ENCODE measurements around the gene CCDC187. TPM values are rescaled to one million over a fixed set of nuclear protein-coding genes. Genes with fewer than 3 reads are reported as not detected.
A peak's percentile ranks its signal among the peaks of the same experiment; 100 is the strongest.
"Not testable (repeated sequence)": the region's sequence is repeated elsewhere in the genome, so short reads cannot be mapped to it uniquely, and the experiment has no call there.

Gene CCDC187
- total RNA-seq, 1 donor from 2014 or later, result not detected

DNA sequence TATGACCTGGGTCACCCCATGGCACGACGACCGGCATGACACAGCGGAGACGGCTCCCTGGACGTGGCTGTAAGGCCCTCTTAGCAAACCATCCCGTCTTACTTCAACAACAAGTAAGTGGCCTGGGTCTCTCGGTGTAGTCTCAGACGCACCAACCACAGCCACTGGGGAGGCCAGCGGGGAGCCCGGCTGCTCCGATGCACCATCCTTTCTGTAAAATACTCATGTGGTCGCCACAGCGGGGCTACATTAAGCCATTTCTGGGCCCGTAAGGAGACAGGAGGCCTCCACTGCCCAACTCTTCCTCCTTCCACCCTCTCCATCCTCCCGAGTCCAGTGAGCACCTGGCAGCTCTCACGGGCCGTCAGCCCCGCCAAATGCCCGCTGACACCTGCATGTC is 63.0 kb downstream of the CCDC187 start:
- DNase-seq (ENCODE audit: low read depth in 2 of 2), result no peak

DNA sequence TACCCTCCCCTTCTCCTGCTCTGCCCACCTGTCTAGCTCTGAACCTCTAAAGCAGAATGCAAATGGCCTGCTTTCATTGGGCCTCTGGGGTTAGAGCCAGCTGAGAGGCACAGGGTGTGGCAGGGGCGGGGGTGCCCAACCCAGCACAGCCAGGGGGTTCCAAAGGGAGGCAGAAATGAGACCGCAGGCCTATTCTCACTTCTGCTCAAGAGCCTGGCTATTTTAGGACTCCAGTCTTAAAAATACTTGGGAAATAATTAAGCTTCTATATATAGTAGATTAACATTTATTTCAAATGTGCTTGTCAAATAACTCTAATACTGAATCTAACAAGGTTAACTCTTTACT is 63.9 kb downstream of the CCDC187 start:
- no peak for DNase-seq (ENCODE audit: low read depth in 2 of 2)

DNA sequence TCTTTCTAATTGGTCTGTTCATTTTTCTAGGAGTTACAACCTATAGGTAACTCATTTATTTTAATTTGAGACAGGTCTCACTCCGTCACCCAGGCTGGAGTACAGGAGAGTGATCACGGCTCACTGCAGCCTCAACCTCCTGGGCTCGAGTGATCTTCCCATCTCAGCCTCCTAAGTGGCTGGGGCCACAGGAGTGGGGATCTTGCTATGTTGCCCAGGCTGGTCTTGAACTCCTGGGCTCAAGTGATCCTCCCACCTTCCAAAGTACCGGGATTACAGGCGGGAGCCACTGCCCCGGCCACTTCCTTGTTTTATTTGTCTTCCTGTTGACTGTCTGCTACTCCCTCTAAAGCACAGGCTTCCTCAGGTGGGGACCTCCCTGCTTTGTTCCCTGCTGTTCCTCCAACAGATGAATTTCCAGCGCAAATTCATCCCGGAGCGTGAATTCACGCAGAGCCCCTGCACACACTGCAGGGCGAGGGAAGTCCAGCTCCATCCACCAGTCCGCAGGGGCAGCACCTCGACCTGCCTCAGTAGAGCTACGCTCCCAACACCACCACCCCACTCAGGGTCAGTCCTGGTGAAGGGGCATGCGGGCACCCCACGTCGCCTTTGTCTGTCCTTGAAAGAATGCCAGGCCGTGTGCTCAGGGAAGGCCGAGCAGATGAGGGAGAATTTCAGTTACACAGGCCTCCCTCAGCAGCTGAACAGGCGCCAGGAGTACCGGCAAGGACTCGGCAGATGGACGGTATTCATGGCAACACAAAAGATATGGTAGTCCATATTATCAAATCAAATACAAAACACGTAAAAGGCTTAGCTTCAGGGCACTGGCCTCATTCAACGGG is 64.5 kb downstream of the CCDC187 start:
- DNase-seq (ENCODE audit: low read depth in 2 of 2), result peak in 1 of 2 donors; percentile 10

DNA sequence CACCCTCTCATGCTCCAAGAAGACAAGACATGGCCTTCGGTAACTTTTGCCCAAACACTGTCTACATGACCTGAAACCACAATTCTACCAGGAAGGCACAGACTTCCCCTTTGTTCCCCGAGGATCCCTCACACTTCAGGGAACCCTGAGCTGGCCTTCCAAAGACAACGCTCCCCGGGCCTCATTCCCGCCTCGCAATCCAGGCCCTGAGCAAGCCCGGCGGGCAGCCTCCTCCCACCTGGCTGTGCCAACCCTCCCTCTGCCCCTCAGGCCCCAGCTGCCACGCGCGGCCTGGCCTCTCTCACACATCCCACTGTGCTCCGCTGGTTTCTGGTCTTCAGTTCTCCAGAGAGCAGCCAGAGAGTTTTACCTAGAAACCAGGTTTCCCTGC is 65.6 kb downstream of the CCDC187 start:
- no peak for DNase-seq (ENCODE audit: low read depth in 2 of 2)

DNA sequence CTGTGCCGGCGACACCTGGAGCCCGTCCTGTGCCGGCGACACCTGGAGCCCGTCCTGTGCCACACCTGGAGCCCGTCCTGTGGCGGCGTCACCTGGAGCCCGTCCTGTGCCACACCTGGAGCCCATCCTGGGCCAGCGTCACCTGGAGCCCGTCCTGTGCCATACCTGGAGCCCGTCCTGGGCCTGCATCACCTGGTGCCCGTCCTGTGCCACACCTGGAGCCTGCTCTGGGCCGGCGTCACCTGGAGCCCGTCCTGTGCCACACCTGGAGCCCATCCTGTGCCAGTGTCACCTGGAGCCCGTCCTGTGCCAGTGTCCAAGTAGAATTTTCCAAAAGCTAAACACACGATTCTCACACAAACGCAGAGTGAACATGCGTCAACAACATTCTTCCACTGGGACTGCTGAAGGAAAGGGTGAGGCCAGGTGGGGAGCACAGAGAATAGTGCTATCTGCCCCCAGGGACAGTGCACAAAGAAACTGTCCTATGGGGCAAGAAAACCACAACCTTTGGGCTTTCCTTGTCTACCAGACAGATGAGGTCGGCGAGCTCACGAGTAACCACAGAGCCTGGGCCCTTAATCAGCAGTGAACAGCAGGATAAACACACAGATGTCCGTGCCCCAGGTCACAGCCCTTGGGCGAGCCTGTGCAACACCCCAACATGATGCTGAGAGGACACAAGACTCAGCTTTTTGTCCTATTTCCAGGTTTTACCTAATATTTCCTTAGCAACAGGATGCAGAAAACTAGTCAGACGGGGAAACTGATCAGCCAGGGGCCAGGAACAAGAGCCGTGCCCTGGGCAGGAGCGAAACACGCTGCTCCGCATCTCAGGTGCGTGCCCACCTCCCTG is 66.2 kb downstream of the CCDC187 start:
- no peak for DNase-seq (ENCODE audit: low read depth in 2 of 2)

DNA sequence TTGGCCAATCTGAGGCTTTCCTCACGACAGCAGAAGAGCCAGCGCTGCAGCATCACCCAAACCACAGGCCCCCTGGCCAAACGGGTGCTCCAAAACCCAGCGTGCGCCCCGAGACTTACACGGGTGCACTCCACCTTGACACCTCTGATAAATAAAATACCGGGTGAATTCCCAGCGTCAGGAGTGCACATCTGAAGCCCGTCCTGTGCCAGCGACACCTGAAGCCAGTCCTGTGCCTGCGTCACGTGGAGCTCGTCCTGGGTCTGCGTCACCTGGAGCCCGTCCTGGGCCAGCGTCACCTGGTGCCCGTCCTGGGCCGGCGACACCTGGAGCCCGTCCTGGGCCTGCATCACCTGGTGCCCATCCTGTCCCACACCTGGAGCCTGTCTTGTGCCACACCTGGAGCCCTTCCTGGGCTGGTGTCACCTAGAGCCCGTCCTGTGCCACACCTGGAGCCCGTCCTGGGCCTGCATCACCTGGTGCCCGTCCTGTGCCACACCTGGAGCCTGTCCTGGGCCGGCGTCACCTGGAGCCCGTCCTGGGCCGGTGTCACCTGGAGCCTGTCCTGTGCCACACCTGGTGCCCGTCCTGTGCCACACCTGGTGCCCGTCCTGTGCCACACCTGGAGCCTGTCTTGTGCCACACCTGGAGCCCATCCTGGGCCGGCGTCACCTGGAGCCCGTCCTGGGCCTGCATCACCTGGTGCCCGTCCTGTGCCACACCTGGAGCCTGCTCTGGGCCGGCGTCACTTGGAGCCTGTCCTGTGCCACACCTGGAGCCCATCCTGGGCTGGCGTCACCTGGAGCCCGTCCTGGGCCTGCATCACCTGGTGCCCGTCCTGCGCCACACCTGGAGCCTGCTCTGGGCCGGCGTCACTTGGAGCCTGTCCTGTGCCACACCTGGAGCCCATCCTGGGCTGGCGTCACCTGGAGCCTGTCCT is 67.2 kb downstream of the CCDC187 start:
- DNase-seq (ENCODE audit: low read depth in 2 of 2), result not testable (repeated sequence)

DNA sequence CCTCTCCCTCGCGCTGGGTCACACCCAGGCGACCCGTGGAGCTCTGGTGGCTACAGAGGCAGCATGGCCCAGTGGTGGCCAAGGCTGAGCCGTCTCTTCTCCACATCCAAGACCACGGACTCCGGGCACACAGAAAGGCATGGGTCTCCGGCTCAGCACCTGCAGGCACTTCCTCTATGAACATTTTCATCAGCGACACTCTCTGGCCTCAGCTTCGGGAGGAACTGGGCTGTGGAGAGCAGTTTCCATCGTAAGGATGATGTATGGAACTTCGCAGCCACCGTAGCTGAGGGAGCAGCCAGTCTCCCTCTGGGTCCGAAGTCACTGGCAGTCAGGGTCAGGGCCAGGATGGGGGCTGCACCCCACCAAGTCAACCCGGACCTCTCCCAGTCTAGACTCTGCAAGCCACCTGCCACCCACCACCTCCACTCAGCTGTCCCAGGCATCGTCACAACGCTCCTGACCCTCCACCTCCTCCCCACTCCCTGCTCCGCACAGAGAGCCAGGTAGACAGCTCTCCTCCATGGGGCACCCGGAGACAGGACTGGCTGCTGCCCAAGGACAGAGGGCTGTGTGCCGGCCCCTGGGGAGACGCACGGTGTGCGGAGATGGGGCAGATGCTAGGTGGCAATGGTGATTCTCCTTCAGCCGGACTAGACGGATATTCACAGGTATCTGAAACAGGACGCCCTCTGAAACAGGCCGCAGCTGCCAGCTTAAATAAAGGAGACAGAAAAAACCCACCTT is 68.0 kb downstream of the CCDC187 start:
- DNase-seq (ENCODE audit: low read depth in 2 of 2), result no peak

DNA sequence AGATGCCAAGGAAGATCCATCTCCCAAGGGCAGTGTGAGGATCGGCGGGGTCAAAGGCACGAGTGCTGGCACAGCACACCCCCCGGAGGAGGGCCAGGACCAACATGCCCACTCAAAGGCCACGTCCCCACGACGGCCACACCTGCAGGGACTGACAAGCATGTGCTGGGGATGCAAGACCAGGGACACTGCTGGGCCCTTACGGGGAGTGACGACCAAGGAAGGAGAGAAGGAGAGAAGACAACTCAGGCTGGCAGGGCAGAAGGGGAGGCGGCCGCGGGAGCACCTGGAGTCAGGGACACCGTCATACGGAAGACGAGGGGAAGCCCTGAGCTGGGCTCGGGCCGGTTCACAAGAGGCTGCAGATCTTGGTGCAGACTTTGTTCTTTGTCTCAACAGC is 68.7 kb downstream of the CCDC187 start:
- DNase-seq (ENCODE audit: low read depth in 2 of 2), result no peak

DNA sequence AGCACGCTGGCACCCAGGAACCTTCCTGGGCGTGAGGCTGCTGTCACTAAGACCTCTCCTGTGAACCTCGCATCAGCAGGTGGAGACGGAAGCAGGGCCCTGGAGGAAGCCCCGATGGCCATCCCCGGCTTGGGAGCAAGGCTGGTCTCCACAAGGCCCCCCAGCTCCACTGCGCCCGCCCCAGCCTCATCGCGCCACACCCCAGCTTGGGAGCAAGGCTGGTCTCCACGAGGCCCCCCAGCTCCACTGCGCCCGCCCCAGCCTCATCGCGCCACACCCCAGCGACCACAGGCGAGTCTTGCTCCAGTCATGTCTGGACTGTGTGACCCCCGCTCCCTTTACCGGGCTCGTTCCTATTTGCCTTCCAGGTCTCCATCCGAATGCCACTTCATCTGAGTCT is 69.3 kb downstream of the CCDC187 start:
- no peak for DNase-seq (ENCODE audit: low read depth in 2 of 2)

DNA sequence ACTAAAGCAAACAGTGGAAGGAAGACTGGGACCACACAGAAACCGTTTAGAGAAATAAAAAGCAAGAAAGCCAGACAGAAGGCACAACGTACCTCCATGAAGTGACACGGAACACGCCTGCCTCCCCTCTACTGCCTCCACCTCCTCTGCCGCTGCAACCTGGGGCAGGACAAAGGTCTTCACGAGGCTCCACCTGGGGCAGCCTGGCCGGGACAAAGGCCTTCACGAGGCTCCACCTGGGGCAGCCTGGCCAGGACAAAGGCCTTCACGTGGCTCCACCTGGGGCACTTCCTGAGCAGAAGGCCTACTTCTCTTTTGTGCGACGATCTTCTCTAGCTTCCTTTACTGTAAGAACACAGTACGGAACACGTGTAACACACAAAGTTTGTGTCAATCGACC is 70.0 kb downstream of the CCDC187 start:
- DNase-seq (ENCODE audit: low read depth in 2 of 2), result no peak

DNA sequence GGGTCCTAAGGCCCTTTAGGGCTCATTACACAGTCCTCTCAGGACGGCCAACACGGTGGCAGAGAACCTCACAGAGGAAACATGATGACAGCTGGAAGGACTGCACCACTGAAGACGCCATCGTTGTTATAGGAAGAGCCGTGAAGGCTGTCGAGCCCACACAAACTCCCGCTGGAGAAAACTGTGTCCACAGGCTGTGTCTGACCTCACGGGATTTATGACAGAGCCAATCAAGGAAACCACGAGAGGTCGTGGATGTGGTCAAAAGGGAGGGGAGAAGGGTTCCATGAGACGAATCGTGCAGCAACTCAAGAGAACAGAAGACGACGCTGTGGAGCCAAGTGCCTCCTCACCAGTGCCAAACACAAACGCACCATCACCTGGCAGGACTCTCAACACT is 70.5 kb downstream of the CCDC187 start:
- no peak for DNase-seq (ENCODE audit: low read depth in 2 of 2)

DNA sequence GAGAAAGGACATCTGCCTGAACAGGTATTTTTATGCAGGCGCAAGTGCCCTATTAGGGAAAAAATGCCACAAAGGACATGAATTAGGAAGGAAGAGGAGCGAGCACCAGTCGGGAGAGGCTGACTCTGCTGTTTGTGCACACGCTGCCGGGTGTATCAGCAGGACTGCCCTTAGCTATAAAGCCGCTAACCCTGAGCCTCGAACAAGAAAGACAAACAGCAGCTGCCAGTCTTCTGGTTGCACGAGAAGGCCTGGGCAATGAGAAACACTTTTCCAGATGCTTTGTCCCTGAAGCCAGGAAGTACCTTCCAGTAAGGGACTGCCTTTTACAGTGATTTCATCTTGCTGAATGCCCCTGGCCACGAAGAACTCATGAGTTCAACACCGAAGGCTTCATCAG is 70.9 kb downstream of the CCDC187 start:
- DNase-seq (ENCODE audit: low read depth in 2 of 2), result no peak

DNA sequence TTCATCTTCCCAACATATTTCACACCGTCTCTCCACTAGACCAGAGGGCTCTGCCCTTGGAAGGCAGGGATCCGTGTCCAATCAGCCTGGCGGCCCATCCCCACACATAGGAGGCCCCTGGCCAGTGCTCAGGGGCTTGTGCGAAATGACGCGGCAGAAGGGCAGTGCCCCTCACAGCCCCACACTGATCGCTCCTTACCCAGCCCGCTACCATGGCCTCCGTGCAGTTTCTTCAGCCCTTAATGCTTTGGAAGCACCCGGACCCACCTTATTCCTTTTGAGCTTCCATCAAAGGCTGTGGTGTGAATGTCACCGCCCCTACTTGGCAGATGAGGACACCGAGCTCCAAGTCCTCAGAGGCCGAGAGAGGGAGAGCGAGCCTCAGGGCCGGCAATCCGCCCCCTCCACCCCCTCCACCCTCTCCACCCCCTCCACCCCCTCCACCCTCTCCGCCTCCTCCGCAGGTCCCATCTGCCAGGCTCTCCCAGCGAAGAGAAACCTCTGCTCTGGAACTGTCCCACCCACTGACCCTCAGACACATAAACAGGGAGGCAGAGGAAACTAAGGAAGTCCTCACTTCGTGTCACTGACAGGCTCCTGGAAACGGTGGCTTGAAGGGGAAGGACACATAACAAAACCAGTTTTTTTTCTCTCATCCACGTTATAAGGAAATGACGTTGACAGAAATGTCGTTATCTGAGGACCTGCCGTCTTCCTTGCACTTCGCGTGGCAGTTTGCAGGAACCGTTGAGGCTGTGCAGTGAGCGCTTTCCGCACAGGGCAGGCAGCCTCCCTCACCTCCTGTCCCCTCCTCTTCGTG is 72.2 kb downstream of the CCDC187 start:
- no peak for DNase-seq (ENCODE audit: low read depth in 2 of 2)

DNA sequence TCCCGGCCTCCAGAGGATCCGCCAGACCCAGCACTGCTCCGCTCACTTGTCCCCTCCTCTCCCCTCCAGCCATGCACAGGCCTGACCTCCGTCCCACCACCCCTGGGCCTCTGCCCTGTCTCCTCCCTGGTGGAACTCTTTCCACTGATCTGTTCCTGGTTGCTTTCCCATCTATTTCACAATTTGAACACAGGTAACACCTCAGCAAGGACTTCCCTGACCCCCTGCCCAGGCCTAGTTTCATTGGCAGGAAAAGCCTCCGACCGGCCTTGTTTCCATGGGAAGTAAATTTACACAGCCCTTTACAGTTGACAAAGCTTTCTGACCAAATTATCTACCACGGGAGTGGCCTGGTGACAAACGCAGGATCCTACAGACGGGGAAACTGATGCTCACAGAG is 73.1 kb downstream of the CCDC187 start:
- no peak for DNase-seq (ENCODE audit: low read depth in 2 of 2)

DNA sequence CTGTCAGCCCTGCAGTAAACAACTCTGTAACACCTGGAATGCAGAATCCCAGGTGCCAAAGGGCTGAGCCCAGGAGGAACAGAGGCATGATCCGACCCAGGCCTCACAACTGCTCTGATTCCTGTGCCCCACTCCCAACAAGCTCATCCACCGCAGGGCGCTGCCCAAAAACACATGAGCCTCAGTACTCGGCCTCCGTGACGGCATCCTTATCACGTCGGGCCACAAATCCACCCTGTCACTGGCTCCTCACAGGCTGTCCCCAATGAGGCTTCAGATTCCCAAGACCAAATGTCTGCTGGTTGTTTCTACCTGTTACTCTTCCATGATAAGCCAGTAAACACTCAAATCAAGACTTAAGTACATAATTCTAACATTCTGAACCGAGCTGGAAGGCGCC is 73.5 kb downstream of the CCDC187 start:
- DNase-seq (ENCODE audit: low read depth in 2 of 2), result no peak

DNA sequence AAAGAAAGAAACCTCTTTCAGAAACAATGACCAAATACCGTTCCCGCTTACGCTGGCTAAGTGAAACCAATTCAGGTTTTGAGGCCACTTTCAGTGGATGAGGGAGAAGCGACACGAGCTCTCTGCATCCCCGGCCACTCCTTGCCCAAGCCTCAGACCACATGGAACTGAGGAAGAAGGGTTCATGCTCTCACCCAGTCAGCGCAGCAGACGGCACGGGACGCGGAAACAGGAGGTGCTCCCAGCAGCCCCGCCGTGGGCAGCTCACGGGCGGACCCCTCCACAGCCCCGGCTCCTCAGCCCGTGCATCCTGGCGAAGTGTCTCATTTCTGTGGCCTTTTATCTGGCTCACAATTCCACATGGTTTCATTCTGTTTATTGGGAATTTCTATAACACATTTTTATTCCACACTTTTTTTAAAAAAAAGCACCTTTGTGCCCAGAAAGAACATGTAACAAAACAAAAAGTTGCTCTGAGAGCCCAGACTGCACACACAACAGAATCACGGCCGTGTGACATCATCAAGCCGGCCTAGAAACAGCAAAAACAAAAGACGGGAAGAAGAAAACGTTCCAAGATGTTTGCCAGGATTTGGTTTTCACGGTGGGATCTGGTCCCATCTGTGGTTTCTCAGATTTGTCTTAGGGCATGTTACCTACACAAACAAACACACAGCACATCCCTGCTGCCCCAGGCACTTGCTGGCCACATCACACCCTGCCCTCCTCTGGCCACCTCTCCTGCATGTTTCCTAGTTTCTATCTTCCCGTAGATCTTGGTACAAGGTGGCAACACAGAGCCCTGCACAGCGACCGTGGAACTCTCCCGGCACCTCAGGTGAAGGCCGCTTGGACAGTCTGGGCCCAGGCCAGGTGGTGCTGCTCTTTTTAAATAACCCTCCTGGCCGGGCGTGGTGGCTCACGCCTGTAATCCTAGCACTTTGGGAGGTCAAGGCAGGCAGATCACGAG is 74.5 kb downstream of the CCDC187 start:
- no peak for DNase-seq (ENCODE audit: low read depth in 2 of 2)

DNA sequence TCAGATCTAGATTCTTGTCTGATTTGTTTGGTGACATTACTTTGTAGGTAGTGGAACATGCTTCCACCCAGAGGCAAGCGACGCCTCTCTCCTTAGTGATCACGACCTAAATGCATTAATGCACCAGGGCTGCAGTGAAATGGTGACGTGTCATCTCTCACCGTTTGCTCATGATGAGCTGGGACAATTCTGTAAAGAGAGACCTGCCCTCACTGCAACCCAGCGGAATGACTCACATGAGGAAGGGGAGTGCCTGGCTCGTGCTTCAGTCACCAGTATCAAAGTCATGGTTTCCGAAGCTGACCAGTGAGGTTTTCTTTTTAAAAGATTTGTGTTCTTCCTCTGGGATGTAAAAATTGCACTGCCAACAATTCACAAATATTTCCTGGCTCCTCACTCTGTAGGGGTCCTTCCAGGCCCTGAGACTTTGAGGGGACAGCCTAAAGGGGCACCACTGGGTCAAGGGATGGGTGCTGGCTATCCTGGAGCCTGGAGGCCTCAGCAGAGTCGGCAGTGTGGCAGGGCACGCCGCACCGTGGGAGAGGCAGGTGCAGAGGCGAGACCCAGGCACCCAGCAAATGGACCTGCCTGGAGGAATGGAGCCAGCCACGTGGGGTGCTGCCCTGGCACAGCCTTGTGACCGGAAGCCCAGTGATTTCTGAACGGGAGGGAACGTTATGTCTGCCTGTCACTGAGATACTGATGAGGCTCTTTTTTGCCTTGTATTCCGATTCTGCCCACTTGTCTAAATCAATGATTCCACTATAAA is 75.6 kb downstream of the CCDC187 start:
- peak; percentile 80 to 86 for DNase-seq (ENCODE audit: low read depth in 2 of 2)

Measured in lung microvascular endothelial cell (primary cell).